Stimulated activated CD4-positive, alpha-beta T cell treated with anti-CD3 and anti-CD28 coated beads, TNF-alpha, amount 100 ng/mL, for 4 hours (primary cell): ENCODE data around the gene TNFRSF6B.

Experiments
- DNase-seq, 3 experiments: peaks; one replicate each; pipeline ENCODE4 v3.0.0-alpha.2; 2020; ENCODE audit warnings: low read depth in 3 of 3

TNFRSF6B gene

DNA sequence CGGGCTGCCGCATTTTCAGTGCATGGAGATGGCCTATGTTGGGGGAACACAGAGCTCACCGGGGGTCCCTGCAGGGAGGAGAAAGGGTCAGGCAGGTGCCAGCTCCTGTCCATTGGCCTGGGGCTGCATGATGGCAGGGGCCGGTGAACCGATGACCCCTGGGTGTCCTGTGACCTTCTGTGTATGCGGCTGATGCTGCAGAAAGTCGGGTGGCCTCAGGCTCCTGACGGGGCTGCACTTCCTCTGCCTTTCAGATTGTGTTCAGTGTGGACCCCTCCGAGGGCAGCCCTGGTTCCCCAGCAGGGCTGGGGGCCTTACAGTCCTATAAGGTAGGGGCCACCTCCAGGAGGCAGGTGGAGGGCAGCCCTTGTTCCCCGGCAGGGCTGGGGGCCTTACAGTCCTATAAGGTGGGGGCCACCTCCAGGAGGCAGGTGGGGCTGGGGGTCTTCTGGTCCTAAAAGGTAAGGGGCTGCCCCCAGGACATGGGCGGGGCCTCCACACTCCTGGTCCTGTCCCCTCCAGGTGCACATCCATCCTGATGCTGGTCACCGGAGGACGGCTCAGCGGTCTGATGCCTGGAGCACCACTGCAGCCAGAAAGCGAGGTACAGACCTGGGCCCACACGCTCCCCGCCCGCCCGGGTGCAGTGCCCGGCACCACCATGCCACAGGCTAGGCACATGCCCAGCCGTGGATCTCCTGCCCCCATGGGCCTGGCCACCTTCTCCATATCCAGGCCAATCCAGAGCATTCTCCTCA lies 11.0 kb upstream of the TNFRSF6B start:
- no peak for DNase-seq

DNA sequence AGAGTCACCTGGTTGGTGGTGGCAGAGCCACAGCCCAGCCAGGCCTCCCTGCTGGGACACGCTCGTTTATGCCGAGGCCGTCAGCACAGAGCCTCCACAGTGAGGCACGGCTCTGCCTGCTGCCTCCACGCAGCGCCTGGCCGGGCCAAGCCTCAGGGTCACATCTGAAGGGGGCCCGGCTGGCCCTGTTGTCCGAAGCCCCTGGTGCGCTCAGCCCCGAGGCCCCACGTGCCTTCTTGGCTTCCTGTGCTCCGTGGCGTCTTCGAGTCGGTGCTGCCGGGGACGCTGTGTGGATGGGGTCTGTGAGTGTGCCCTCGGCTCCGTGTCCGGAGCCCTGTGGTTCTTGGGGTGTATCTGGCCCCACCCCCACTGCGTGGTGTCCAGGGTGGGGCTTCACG lies 10.4 kb upstream of the TNFRSF6B start:
- no peak for DNase-seq

DNA sequence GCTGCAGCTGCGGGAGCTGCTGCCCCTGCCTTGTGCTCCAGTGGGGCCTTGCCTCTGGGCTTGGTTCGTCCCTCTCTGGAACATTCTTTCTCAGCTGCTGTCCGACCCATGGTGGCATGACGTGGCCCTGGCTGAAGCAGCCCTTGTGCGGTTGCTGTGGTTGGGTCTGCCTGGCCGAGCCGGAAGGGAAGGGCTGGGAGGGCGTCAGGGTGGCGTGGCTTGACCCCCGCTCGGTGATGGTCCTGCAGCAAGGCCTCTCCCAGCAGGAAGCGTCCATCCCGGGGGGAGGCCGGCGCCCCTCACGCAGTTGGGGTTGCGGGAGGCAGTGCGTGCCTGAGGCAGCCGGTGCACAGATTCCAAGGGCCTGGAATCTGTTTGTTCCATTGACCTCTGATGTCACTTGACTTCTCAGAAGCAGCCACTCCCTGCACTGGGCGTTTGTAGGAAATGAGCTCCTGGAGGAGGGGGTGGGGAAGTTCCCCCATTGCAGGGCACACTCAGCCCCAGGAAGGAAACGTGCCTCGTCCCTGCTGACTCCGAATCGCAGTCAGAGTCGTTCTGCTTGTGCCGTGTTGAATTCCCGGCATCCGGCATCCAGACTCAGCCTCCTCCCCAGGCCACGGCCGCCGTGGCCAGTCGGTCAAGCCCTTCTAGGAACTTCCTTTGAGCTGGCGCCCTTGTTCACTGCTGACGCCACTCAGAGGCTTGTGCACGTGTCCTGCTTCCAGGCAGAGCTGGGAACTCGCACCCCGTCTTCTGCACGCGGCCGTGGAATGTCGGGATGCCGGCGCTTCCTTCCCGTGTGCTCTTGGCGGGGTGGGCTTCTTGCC lies 9.7 kb upstream of the TNFRSF6B start:
- peak in 2 of 3 experiments; percentile 37 to 55 for DNase-seq

DNA sequence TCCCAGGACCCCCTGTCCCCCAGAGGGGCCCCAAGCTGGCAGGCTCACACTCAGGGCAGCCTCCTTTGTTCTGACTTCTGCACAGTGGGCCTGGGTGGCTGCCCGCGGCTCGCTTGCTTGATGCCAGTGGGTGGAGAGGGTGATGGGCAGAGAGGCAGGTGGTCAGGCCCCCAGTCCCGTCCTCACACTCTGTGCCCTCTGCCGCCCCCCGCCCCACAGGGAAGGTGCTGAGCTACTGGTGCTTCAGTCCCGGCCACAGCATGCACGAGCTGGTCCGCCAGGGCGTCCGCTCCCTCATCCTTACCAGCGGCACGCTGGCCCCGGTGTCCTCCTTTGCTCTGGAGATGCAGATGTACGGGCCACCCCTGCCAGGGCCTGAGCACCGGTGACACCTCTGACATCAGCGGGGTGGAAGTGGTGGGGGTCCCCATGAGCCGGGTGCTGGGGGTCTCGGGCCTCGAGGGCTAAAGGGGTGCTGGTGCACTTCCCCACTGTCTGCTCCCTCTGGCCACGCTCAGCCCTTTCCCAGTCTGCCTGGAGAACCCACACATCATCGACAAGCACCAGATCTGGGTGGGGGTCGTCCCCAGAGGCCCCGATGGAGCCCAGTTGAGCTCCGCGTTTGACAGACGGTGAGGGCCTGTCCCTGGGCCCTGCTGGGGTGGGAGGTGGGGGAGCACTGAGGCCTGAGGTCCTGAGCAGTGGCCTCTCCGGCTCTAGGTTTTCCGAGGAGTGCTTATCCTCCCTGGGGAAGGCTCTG lies 8.9 kb upstream of the TNFRSF6B start:
- no peak for DNase-seq

DNA sequence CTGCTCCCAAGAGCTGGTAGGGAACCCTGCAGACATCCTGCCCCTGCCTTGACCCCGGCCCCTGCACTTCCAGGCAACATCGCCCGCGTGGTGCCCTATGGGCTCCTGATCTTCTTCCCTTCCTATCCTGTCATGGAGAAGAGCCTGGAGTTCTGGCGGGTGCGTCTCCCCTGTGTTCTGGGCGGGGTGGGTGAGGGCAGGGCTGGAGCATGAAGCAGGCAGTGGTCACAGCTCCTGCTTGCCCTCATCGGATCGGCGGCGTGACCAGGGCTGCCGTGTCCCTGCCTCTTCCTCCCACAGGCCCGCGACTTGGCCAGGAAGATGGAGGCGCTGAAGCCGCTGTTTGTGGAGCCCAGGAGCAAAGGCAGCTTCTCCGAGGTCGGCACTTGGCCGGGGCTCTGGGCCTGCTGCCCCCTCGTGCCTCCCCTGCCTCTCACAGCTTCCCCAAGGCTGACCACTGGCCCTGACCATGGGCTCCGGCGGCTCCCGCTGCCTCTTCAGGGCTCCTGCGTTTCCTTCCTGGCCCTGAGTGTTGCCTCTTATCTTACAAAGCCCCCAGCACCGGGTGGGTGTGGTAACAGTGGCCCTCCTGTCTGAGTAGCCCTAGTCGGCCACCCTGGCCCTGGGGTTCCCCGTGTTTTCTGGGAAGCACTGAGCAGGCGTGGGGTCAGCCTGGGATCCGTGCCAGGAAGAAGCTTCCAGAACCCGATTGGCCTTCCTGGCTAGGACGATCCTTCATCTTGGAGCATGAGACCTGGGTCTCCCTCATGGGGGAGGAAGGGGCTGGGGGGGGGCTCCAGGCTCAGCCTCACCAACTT lies 8.0 kb upstream of the TNFRSF6B start:
- DNase-seq = no peak

DNA sequence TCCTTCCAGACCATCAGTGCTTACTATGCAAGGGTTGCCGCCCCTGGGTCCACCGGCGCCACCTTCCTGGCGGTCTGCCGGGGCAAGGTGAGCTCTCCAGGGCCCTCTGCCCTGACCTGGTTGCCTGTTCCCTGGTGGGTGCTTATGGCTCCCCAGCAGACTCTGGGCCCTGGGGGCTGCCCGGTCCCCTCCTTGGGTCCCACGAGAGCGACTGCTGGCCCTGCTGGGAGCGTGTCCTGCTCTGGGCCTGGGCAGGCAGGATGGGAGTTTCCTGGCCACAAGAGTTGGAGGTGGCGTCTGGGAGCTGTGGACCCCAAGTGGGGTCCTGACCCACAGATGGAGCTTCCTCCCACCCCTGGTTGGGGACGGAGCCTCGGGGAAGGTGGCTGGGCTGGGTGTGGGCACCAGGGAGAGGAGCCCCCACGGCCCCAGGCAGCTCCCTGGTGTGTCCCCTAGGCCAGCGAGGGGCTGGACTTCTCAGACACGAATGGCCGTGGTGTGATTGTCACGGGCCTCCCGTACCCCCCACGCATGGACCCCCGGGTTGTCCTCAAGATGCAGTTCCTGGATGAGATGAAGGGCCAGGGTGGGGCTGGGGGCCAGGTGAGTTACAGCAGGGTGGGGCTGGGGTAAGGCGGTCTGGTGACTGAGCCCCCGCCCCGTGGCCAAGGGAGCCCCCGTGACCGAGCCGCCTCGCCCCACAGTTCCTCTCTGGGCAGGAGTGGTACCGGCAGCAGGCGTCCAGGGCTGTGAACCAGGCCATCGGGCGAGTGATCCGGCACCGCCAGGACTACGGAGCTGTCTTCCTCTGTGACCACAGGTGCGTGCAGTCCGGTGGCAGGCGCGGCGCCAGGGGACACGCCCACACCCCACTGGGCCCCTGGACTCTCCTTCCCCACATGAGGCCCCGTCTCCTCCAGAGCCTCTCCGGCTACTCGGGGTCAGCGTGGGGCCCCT lies 7.1 kb upstream of the TNFRSF6B start:
- no peak for DNase-seq

DNA sequence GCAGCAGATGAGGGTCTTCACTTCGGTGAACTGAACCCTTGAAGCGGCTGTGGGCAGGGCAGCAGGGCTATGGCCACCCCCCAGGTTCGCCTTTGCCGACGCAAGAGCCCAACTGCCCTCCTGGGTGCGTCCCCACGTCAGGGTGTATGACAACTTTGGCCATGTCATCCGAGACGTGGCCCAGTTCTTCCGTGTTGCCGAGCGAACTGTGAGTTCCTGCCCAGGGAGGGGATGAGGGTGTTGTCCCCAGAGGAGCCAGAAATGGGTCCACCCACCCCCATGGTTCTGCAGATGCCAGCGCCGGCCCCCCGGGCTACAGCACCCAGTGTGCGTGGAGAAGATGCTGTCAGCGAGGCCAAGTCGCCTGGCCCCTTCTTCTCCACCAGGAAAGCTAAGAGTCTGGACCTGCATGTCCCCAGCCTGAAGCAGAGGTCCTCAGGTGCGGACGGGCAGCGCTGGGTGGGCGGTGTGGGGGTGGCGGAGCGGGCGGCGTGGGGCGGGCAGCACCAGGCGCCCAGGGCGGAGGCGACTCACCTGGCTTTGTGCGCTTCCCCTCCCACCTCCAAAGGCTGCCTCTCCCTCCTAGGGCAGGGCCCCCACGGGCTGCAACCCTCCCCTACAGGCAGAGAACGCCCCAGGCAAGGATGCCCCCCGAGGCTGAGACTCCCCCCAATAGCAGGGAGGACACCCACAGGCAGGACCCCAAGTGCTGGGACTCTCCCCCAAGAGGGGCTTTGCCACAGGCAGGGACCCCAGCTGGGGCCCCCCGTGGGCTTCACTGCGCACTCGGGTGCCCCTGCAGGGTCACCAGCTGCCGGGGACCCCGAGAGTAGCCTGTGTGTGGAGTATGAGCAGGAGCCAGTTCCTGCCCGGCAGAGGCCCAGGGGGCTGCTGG lies 6.2 kb upstream of the TNFRSF6B start:
- no peak for DNase-seq

DNA sequence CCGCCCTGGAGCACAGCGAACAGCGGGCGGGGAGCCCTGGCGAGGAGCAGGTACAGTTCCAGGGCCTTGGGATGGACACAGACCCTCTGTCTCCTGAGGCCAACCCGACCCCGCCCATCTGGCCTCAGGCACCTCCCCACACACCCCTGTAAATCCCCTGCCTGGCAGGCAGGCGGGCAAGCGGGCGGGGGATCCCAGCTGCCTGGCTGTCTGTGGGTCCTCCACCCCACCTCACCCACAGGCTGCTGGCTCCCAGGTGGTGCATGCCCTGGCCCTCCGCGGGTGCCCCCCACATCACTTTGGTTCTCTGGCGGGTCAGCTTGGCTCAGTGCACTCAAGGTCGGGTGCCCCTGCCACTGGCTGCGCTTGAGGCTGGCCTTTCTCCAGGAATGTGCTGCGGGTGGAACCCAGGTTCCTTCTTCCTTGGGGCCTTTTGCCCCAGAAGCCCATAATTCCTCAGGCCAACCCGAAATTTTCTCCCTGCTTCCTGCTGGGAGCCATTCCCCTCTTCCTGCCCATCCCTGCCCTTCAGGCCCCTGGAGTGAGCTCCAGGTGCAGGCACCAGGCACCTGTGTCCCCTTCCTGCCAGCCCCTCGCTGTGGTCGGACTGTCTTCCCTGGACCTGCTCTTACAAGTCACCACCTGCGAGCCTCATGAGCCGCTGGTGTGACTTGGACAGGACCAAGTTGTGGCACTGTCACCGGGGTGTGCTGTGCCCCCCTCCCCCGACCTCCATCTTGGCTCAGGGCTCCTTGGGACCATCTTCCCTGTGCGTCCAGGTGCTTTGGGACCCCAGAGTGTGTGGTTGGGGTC lies 5.3 kb upstream of the TNFRSF6B start:
- DNase-seq = no peak

DNA sequence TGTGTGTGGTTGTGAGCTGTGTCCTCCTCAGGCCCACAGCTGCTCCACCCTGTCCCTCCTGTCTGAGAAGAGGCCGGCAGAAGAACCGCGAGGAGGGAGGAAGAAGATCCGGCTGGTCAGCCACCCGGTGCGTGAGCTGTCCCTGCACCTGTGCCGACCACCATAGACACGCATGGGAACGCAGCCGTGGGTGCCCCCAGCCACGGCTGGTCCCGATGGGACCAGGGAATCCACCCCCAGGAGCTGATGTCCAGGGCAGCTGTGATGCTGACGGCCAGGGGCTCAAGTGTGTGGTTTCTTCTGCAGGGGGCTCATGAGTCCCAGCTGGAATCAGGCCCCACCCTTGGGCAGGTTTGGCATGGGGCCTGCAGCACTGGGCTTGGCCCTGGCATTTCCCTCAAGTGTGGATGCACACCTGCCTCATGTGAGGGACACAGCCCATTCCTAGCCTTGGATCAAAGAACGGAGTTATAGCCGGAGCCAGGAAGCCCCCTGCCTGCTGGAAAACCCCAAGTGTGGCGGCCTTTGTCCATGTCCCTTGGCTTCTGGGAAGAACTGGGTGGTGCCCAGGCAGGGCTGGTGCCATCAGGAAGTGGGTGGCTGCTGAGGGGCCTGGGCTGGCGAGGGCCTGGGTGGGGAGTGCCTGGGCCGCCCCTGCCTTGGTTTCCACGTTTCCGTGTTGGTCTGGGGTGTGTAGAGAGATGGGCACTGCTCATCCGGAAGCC lies 4.6 kb upstream of the TNFRSF6B start:
- no peak for DNase-seq

DNA sequence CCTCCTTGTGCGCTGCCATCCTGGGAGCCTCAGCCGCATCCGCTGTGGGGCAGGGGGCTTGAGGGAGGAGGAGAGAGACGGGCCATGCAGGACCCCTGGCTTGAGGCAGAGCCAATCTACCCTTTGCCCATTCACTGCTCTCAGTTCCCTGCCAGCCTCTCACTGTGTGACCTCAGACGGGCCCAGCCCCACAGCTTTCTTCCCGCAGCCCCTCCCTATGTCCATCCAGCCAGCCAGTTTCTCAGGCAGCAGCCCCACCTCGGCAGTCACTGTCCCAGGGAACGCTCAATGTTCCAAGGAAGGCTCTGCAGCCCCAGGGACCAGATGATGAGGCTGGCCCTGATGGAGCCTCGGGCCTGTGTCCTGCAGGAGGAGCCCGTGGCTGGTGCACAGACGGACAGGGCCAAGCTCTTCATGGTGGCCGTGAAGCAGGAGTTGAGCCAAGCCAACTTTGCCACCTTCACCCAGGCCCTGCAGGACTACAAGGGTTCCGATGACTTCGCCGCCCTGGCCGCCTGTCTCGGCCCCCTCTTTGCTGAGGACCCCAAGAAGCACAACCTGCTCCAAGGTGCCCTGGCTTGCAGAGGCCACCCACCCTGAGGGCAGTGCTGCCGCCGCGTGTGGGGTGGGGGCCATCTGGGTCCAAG lies 3.9 kb upstream of the TNFRSF6B start:
- DNase-seq = no peak

DNA sequence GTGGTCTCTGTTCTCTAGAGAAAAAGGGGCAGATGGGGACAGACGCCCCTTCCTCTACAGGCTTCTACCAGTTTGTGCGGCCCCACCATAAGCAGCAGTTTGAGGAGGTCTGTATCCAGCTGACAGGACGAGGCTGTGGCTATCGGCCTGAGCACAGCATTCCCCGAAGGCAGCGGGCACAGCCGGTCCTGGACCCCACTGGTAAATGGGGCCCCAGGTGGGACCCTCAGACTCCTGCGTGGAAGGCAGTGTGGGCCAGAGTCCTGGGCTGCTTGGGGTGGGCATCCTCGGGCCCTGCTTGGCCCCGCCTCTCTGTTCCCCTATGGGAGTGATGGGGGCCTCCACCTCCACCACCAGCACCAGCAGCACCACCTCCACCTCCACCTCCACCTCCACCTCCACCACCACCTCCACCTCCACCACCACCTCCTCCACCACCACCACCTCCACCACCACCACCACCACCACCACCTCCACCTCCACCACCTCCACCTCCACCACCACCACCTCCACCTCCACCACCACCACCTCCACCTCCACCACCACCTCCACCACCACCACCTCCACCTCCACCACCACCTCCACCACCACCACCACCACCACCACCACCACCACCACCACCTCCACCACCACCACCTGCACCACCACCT lies 3.2 kb upstream of the TNFRSF6B start:
- DNase-seq = no peak

DNA sequence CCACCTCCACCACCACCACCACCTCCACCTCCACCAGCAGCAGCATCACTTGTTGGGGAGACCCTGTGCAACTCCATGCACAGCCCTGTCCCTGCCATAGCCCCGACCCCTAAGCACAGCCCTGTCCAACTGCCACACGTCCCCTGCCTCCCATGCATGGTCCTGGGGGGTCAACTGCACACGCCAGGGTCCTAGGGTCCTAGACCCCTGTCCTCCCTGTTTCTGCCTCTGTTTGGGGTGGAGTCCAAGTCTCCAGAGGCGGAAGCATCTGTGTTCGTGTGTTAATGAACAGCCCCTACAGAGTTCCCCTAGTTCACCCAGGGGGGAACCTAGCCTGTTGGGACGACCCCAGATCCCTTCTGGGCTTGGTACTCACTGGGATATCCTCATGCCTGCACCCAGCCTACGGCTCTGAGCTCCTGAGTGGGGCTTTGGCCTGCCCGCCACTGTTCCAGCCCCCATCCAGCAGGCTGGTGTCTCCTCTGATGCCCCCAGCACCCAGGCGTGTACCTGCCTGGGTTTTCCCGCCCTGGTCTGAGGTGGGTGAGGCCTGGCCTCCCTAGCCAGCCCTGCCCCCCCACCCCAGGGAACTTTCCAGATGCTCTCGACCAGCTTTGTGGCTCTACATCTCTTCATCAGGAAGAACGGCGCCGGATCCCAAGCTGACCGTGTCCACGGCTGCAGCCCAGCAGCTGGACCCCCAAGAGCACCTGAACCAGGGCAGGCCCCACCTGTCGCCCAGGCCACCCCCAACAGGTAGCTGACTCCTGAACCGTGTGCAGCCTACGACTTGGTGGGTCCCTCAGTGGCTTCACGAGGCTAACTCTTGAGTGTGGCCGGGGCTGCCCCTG lies 2.5 kb upstream of the TNFRSF6B start:
- DNase-seq = no peak

DNA sequence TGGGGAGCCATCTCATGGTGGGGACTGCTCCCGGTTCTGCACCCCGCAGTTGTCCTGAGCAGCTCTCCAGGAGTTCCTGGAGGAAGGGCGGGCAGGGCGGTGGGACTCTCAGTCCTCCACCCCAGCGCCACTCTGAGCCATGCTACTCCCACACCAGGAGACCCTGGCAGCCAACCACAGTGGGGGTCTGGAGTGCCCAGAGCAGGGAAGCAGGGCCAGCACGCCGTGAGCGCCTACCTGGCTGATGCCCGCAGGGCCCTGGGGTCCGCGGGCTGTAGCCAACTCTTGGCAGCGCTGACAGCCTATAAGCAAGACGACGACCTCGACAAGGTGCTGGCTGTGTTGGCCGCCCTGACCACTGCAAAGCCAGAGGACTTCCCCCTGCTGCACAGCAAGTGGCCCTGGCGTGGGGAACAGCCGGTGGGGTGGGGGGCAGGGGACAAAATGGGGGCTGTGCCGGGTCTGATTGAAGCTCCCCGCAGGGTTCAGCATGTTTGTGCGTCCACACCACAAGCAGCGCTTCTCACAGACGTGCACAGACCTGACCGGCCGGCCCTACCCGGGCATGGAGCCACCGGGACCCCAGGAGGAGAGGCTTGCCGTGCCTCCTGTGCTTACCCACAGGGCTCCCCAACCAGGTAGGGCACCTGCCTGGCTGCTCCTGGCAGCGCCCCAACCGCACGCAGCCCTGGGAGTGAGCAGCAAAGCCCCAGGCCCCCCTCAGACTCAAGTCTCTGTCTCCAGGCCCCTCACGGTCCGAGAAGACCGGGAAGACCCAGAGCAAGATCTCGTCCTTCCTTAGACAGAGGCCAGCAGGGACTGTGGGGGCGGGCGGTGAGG lies 1.6 kb upstream of the TNFRSF6B start:
- DNase-seq = no peak

DNA sequence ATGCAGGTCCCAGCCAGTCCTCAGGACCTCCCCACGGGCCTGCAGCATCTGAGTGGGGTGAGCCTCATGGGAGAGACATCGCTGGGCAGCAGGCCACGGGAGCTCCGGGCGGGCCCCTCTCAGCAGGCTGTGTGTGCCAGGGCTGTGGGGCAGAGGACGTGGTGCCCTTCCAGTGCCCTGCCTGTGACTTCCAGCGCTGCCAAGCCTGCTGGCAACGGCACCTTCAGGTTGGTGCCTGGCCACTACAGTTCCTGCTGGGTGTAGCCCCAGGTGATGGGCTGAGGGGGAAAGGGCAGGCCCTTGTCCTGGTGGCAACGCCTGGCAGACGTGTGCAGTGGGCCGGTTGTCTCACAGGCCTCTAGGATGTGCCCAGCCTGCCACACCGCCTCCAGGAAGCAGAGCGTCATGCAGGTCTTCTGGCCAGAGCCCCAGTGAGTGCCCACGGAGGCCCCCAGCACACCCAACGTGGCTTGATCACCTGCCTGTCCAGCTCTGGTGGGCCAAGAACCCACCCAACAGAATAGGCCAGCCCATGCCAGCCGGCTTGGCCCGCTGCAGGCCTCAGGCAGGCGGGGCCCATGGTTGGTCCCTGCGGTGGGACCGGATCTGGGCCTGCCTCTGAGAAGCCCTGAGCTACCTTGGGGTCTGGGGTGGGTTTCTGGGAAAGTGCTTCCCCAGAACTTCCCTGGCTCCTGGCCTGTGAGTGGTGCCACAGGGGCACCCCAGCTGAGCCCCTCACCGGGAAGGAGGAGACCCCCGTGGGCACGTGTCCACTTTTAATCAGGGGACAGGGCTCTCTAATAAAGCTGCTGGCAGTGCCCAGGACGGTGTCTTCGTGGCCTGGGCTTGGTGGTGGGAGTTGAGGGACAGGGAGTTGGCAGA lies 787 bp upstream of the TNFRSF6B start:
- DNase-seq = no peak
